Neural crest cell (in vitro differentiated cells): ENCODE data around the gene MPRIP. TPM values are rescaled to one million over a fixed set of nuclear protein-coding genes. Genes with fewer than 3 reads are reported as not detected.

Source experiments
- DNase-seq: peaks from one replicate; pipeline ENCODE4 v3.0.0; 2021; ENCODE audit warnings: low read depth, mixed read lengths, low spot score
- H3K27ac Mint-ChIP-seq: one replicate; pipeline ENCODE4 v1.8.0; 2021; ENCODE audit warnings: mild to moderate bottlenecking, mixed read lengths; ENCODE audit not compliant: unreplicated experiment
- H3K27me3 Mint-ChIP-seq: 2 replicates; pipeline ENCODE4 v1.8.0; 2021; ENCODE audit warnings: low read depth, mild to moderate bottlenecking, mixed read lengths
- H3K36me3 Mint-ChIP-seq: 2 replicates; pipeline ENCODE4 v1.8.0; 2021; ENCODE audit warnings: low read depth, mild to moderate bottlenecking, mixed read lengths
- H3K4me1 Mint-ChIP-seq: 2 replicates; pipeline ENCODE4 v1.8.0; 2021; ENCODE audit warnings: mixed read lengths
- H3K4me3 Mint-ChIP-seq: one replicate; pipeline ENCODE4 v1.8.0; 2021; ENCODE audit warnings: mild to moderate bottlenecking, mixed read lengths
- H3K9me3 Mint-ChIP-seq: 2 replicates; pipeline ENCODE4 v1.8.0; 2021; ENCODE audit warnings: mixed read lengths
- total RNA-seq: library from RNA; stranded (reverse); gene quantifications from 2 replicates; pipeline ENCODE4 v1.2.1, GENCODE V29; 2021
- TF ChIP-seq, protein P1 (sequence below): fragments of 200-600 bp; sonication (generic); conservative IDR thresholded peaks from 2 replicates; pipeline ENCODE4 v1.5.0; 2021; ENCODE audit warnings: antibody characterized with exemption, mild to moderate bottlenecking

The MPRIP gene
- total RNA-seq, 1 donor from 2014 or later, result 241 TPM

GRCh38 chr17:17122781-17123483, 80.7 kb downstream of the MPRIP start:
- Mint-ChIP-seq H3K27ac (no peak overlapping the region), H3K27me3 (no peaks in the 10 kb centered on the region), H3K4me1 (peaks cover 50% of the 10 kb centered on the region), H3K4me3 (no peak overlapping the region), H3K9me3 (no peaks in the 10 kb centered on the region), H3K36me3 (no peaks in the 10 kb centered on the region)
- DNase-seq, result no peak
- TF ChIP-seq, protein P1, sequence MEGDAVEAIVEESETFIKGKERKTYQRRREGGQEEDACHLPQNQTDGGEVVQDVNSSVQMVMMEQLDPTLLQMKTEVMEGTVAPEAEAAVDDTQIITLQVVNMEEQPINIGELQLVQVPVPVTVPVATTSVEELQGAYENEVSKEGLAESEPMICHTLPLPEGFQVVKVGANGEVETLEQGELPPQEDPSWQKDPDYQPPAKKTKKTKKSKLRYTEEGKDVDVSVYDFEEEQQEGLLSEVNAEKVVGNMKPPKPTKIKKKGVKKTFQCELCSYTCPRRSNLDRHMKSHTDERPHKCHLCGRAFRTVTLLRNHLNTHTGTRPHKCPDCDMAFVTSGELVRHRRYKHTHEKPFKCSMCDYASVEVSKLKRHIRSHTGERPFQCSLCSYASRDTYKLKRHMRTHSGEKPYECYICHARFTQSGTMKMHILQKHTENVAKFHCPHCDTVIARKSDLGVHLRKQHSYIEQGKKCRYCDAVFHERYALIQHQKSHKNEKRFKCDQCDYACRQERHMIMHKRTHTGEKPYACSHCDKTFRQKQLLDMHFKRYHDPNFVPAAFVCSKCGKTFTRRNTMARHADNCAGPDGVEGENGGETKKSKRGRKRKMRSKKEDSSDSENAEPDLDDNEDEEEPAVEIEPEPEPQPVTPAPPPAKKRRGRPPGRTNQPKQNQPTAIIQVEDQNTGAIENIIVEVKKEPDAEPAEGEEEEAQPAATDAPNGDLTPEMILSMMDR, result no peak

- Mint-ChIP-seq H3K27me3 (no peaks in the 10 kb centered on the region), H3K4me3 (no peak overlapping the region), H3K27ac (no peak overlapping the region), H3K4me1 (peaks cover 50% of the 10 kb centered on the region), H3K36me3 (no peaks in the 10 kb centered on the region), H3K9me3 (no peaks in the 10 kb centered on the region)
- DNase-seq, result no peak
- TF ChIP-seq, protein P1, result no peak
Observed at GRCh38 chr17:17124341-17124740, 82.1 kb downstream of the MPRIP start.

- TF ChIP-seq, protein P1, result no peak
- H3K9me3 Mint-ChIP-seq, result no peaks in the 10 kb centered on the region
- peaks cover 42% of the 10 kb centered on the region for H3K4me1 Mint-ChIP-seq
- DNase-seq, result no peak
- H3K27ac Mint-ChIP-seq, result no peak overlapping the region
- H3K4me3 Mint-ChIP-seq, result no peak overlapping the region
- no peaks in the 10 kb centered on the region for H3K36me3 Mint-ChIP-seq
- H3K27me3 Mint-ChIP-seq, result no peaks in the 10 kb centered on the region
Observed at GRCh38 chr17:17125136-17126084, 83.2 kb downstream of the MPRIP start.

GRCh38 chr17:17126131-17127110, 84.2 kb downstream of the MPRIP start:
- Mint-ChIP-seq H3K27me3 (no peaks in the 10 kb centered on the region), H3K36me3 (no peaks in the 10 kb centered on the region), H3K4me3 (no peak overlapping the region), H3K9me3 (no peaks in the 10 kb centered on the region), H3K4me1 (peaks cover 36% of the 10 kb centered on the region), H3K27ac (peak overlapping the region; percentile 27)
- TF ChIP-seq, protein P1, result no peak
- no peak for DNase-seq

GRCh38 chr17:17127156-17127555, 84.9 kb downstream of the MPRIP start:
- Mint-ChIP-seq H3K4me3 (no peak overlapping the region), H3K4me1 (peaks cover 34% of the 10 kb centered on the region), H3K9me3 (no peaks in the 10 kb centered on the region), H3K27me3 (no peaks in the 10 kb centered on the region), H3K36me3 (no peaks in the 10 kb centered on the region), H3K27ac (no peak overlapping the region)
- TF ChIP-seq, protein P1, result no peak
- no peak for DNase-seq
